ENCODE data around the gene GLI2.

- TF ChIP-seq CTCF (conservative IDR thresholded peaks at IDR 0.05; ENCODE audit: low read length) (no peak), EZH2phosphoT487 (IDR thresholded peaks at IDR 0.05; ENCODE audit: borderline replicate concordance) (no peak)
Measured at GRCh38 chr2:120768112-120769048, 32.7 kb downstream of the GLI2 start.

Measured in Loucy (cell line).